Motor neuron (in vitro differentiated cells): ENCODE measurements around the gene STXBP5. TPM values are rescaled to one million over a fixed set of nuclear protein-coding genes. Genes with fewer than 3 reads are reported as not detected.
A peak's percentile ranks its signal among the peaks of the same experiment; 100 is the strongest.

ENCODE experiments used
- ATAC-seq, 8 experiments: fragments of 200-7000 bp; cut with Tn5 transposase; replicated peaks in 6 of 8; 2 replicates each; pipeline ENCODE4 v1.8.0; 2021; ENCODE audit warnings: mild to moderate bottlenecking in 8 of 8, moderate library complexity in 8 of 8
- H3K27ac ChIP-seq, 2 donors: fragments of 250-450 bp; sonication (Bioruptor Pico); 2 replicates each; pipeline ENCODE4 v1.9.0; 2021; ENCODE audit warnings: antibody characterized with exemption in 2 of 2, mild to moderate bottlenecking in 2 of 2, moderate library complexity in 1 of 2
- H3K4me1 ChIP-seq, 2 donors: fragments of 250-450 bp; sonication (Bioruptor Pico); replicated peaks in 1 of 2; 2 replicates each; pipeline ENCODE4 v1.6.1; 2021; ENCODE audit warnings: antibody characterized with exemption in 2 of 2, mild to moderate bottlenecking in 2 of 2, moderate library complexity in 1 of 2
- H3K4me3 ChIP-seq, 5 donors: fragments of 250-450 bp; sonication (Bioruptor Pico); 2 replicates each; pipeline ENCODE4 v1.9.0; 2021; ENCODE audit warnings: antibody characterized with exemption in 5 of 5, mild to moderate bottlenecking in 5 of 5, moderate library complexity in 4 of 5
- WGBS, 10 experiments: fragments of 450-650 bp; shearing (Covaris generic); methylation state at CpG; one replicate each; pipeline ENCODE4 v1.0.0; 2022; 5-methylcytosine and 5-hydroxymethylcytosine counted together
- in situ Hi-C, 9 experiments: fragments of 400-800 bp; cut with MboI; loops; one replicate each; pipeline ENCODE4 v1.15.0; 2021; ENCODE audit warnings: low sequenced_read_pairs in 9 of 9, low pct_unique_long_range_greater_than_20kb in 2 of 9; ENCODE audit not compliant: unreplicated experiment in 9 of 9
- total RNA-seq, 8 experiments: library from RNA; unstranded; fragments of 300-600 nt; gene quantifications; 2 replicates each; pipeline versions ENCODE4 v1.2.3 to v1.2.4, GENCODE V29; 2022

STXBP5 gene
- total RNA-seq, 8 experiments from 2014 or later, result 9.0 to 24.3 (median 14.1) TPM

- in situ Hi-C loops, result no loop called here
- Histone ChIP-seq H3K4me1 (no peaks in the 10 kb centered on the region), H3K4me3 (no peak overlapping the region), H3K27ac (no peak overlapping the region)
- ATAC-seq, result no peak
Observed at GRCh38 chr6:147274776-147275175, 70.6 kb downstream of the STXBP5 start.

DNA sequence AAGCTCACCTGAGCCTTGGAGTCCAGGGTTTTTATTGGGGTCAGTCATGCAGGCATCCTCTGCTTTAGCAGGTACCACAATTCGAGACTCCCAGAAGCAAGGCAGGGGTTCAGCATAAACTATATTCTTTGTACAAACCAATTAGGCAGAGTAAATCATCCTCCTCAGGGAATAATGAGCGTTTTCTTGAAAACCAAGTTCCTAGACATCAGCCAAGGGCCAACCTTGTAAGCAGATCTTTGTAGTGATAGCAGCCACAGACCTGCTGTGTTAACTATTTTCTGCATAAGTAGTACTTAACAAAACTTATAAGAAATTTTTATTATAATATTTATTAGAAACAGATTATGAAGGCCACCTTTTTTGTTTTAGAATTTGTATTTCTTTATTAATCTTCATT lies 74.7 kb downstream of the STXBP5 start:
- 59 to 100% (median 94%) methylated on average over 1 to 2 of the region's 2 CpGs; no CpG with 5 or more reads in 2 of the 10 experiments for WGBS, 10 experiments
- ATAC-seq, result no peak
- peaks cover 0 to 3% of the 10 kb centered on the region in 2 donors for H3K4me1 ChIP-seq
- H3K4me3 ChIP-seq, result no peak overlapping the region
- in situ Hi-C loops, result no loop called here
- H3K27ac ChIP-seq, result no peak overlapping the region

DNA sequence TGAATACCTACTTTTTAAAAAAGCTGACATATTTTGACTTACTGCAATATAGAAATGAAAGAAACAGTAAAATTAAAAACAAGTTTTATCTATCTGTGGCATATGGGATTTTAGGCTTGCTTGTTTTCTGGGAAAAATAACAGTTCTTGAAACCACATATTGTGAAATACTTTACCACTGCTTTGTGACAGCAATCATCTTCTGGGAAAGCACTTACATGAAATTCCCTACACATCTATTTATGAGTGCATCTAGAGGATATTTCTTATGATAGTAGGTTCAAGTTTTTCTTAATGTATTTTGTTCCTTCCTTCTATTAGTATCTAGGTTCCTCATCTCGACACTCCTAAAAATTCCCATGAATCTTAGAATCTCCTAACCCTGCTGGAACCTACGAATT lies 75.2 kb downstream of the STXBP5 start:
- WGBS, 10 experiments, result 75 to 100% (median 97%) methylated on average over 1 to 2 of the region's 2 CpGs
- in situ Hi-C loops, result no loop called here
- no peak for ATAC-seq
- H3K4me1 ChIP-seq, result peaks cover 0 to 3% of the 10 kb centered on the region in 2 donors
- no peak overlapping the region for H3K27ac ChIP-seq
- no peak overlapping the region for H3K4me3 ChIP-seq

DNA sequence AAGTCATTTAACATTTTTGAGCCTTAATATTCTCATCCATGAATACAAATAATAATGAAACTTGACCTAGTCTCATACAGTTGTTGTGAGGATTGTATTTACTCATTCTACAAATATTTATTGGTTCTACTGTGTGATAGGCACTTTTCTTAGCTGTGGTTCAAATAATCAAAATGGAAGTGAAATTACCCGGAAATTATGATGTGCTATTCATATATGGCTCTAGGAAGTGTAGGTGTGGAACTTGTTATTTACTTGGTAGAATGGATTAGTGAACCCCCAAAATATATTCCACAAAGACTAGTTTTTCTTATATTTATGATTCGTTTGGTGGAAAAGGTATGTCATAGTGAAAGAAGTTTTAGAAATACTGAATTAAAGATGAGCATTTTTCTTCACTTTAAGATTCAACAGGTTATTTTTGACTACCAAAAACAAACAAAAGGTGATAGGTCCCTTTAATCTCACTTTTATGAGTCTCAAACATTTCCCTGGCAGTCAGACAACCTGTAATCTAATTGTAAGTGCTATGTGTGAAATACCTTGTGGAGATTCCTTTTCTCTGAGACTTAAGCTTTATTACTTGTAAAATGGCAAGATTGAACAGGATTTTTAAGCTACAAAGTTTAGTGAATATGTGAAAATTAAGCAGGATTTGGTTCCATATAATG lies 77.8 kb downstream of the STXBP5 start:
- H3K4me1 ChIP-seq, result peaks cover 0 to 3% of the 10 kb centered on the region in 2 donors
- ATAC-seq, result no peak
- H3K27ac ChIP-seq, result no peak overlapping the region
- WGBS, 10 experiments, result 85 to 100% (median 98%) methylated on average over 1 to 2 of the region's 2 CpGs; no CpG with 5 or more reads in 2 of the 10 experiments
- H3K4me3 ChIP-seq, result no peak overlapping the region
- in situ Hi-C loops, result no loop called here

DNA sequence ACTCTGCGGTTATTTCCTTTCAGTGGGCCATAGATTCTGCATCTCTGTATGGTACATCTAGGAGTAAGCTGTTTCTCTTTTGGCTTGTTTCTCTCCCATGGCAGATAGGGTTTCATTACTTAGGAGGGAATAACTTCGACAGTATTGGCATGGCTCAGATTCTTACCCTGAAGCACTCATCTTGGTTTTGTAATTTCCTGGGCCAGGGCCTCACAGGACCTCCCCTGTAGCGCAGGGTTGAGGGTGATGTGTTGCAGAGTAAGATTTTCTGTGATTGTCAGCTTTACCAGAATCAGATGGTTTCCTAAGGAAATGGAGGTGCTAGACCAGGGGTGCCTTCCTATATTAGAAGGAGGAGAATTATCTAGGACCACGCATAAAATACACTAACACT lies 78.3 kb downstream of the STXBP5 start:
- Histone ChIP-seq H3K4me3 (no peak overlapping the region), H3K27ac (no peak overlapping the region), H3K4me1 (peaks cover 0 to 3% of the 10 kb centered on the region in 2 donors)
- no peak for ATAC-seq
- WGBS, 10 experiments, result 70 to 100% (median 100%) methylated on average over 1 to 4 of the region's 4 CpGs
- in situ Hi-C loops, result no loop called here

GRCh38 chr6:147283460-147283859 lies 79.2 kb downstream of the STXBP5 start:
- Histone ChIP-seq H3K4me3 (no peak overlapping the region), H3K4me1 (peaks cover 0 to 3% of the 10 kb centered on the region in 2 donors), H3K27ac (no peak overlapping the region)
- in situ Hi-C loops, result no loop called here
- 47 to 100% (median 71%) methylated on average over 1 to 4 of the region's 5 CpGs; no CpG with 5 or more reads in 1 of the 10 experiments for WGBS, 10 experiments
- ATAC-seq, result peak in 1 of 8 experiments; percentile 43

DNA sequence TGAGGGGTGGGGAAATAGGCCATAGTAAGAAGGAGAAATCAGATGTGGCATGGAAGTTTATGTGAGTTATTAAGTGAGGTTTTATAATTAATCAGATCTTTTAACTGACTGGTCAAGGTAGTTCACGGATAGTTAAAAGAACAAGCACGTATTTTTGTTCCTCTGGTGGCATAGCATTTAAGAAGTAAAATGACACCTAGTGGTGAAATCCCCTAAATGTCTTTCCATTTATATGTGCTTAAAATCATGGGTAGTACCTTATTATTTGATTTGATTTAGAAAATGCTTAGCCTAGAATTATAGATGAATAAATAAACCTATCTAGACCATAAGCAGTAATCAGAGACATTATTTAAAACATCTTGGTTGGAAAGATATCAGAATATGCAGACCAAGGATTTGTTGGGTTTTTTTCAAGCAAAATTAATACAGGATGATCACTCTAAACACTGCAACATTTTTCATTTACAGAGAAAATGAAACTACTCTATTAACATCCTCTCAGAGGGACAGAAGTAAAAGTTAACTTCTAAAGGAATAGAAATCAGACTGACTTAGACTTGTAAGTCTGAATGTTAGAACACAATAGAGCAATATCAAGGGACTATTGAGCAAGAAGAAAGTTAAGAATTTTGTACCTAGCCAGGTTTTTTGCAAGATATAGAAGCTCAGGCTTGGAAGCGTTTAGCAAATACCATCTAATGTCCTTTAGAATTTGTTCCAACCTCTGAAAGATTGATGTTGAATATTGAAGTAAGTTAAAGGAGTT lies 81.1 kb downstream of the STXBP5 start:
- peak in 2 of 8 experiments; percentile 24 to 42 for ATAC-seq
- 16 to 100% (median 76%) methylated on average over 1 to 3 of the region's 3 CpGs; no CpG with 5 or more reads in 1 of the 10 experiments for WGBS, 10 experiments
- H3K4me3 ChIP-seq, result no peak overlapping the region
- peaks cover 0 to 3% of the 10 kb centered on the region in 2 donors for H3K4me1 ChIP-seq
- no peak overlapping the region for H3K27ac ChIP-seq
- in situ Hi-C loops, result no loop called here

DNA sequence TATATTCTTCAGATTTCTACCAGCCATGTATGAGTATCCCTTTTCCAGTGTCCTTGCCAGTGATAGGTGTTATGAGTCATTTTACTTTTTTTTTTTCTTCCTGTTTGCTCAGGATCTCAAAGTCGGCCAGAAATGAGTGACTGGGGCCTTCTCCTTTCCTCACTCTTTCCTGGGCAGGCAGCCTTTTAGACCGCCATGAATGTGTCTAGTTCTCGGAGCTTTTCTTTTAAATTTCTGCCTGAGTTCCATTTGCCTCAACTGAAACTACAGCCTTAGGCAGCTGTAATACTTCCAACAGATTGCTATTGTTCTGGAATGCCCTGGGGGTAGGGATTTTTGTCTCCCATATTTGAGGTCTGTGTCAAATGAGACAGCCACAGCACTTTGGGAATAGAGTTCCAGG lies 83.7 kb downstream of the STXBP5 start:
- in situ Hi-C loops, result no loop called here
- ATAC-seq, result no peak
- whole genome bisulfite sequencing, 10 experiments, result 0 to 100% (median 90%) methylated on average over 1 to 3 of the region's 3 CpGs
- no peak overlapping the region for H3K27ac ChIP-seq
- no peak overlapping the region for H3K4me3 ChIP-seq
- H3K4me1 ChIP-seq, result peaks cover 0 to 3% of the 10 kb centered on the region in 2 donors

DNA sequence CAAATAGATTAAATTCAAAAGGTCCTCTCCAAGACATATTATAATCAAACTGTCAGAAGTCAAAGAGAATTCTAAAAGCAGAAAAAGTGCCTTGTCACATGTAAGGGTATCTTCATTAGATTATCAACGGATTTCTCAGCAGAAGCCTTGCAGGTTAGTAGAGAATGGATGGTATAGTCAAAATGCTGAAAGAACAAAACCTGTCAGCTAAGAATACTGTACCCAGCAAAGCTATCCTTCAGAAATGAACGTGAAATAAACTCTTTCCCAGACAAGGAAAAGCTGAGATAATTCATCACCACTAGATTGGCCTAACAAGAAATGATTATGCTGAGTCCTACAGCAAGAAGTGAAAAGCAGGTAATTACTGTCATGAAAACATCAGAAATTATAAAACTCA lies 92.9 kb downstream of the STXBP5 start:
- in situ Hi-C loops, result no loop called here
- no peaks in the 10 kb centered on the region for H3K4me1 ChIP-seq
- WGBS, 10 experiments, result 60 to 100% (median 100%) methylated on average over 1 to 2 of the region's 2 CpGs
- H3K27ac ChIP-seq, result no peak overlapping the region
- H3K4me3 ChIP-seq, result no peak overlapping the region
- ATAC-seq, result no peak

DNA sequence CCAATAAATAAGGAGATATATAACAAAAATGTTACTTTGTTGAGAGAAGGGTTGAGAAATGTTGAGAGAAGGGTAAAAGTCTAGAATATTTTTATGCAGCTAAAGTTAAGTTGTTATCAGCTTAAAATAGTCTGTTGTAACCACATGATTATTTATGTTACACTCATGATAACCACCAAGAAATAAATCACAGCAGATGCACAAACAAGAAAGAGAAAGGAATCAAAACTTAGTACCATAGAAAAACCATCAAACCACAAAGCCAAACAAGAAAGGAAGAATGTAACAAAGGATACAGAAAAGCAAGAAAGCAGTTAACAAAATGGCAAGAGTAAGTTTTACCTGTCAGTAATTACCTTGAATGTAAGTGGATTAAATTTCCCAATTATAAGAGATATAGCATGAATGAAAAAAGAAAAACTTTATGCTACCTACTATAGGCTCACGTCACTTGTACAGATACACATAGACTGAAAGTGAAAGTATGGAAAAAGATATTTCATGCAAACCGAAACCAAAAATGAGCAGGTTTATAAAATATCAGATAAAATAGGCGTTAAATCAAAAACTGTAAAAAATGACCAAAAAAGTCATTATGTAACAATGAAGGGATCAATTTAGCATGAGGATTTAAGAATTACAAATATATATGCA lies 93.6 kb downstream of the STXBP5 start:
- in situ Hi-C loops, result no loop called here
- Histone ChIP-seq H3K27ac (no peak overlapping the region), H3K4me3 (no peak overlapping the region), H3K4me1 (no peaks in the 10 kb centered on the region)
- 93 to 100% (median 97%) methylated on average over 3 of the region's 3 CpGs; no CpG with 5 or more reads in 1 of the 10 experiments for WGBS, 10 experiments
- no peak for ATAC-seq

DNA sequence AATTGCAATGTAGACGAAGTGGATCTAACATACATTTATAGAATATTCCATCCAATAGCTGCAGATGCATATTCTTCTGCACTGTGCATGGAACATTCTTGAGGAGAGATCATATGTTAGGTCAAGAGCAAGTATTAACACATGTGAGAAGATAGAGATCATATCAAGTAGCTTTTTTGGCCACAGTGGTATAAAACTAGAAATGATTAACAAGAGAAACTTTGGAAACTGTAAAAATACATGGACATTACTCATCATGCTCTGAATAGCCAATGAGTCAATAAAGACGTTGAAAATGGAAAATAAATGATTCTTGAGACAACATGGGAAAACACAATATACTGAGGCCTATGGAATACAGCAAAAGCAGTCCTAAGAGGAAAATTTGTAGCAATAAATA lies 94.2 kb downstream of the STXBP5 start:
- WGBS, 10 experiments, result 20 to 100% (median 94%) methylated on average over 1 to 2 of the region's 2 CpGs
- H3K27ac ChIP-seq, result no peak overlapping the region
- H3K4me1 ChIP-seq, result no peaks in the 10 kb centered on the region
- no peak overlapping the region for H3K4me3 ChIP-seq
- in situ Hi-C loops, result no loop called here
- no peak for ATAC-seq

DNA sequence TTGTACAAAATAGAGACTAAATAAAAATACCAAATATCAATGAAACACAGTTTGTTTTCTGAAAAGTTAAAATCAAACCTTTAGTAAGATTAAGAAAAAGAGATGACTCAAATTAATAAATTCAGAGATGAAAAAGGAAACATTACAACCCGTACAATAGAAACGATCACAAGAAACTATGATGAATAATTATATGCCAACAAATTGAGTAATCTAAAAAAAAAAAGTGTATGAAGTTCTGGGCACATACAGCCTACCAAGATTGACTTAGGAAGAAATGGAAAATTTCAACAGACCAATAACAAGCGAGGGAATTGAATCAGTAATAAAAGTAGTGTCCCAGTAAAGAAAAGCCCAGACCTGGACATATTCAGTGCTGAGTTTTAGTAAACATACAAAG lies 94.8 kb downstream of the STXBP5 start:
- no peak overlapping the region for H3K27ac ChIP-seq
- in situ Hi-C loops, result no loop called here
- ATAC-seq, result no peak
- WGBS, 10 experiments, result 90 to 100% (median 96%) methylated on average over 3 of the region's 3 CpGs
- no peak overlapping the region for H3K4me3 ChIP-seq
- no peaks in the 10 kb centered on the region for H3K4me1 ChIP-seq

- WGBS, 10 experiments, result 80 to 100% (median 100%) methylated on average over 1 of the region's 1 CpG; no CpG with 5 or more reads in 1 of the 10 experiments
- no peak overlapping the region for H3K27ac ChIP-seq
- in situ Hi-C loops, result no loop called here
- no peak overlapping the region for H3K4me3 ChIP-seq
- H3K4me1 ChIP-seq, result no peaks in the 10 kb centered on the region
- ATAC-seq, result no peak
Observed at GRCh38 chr6:147301070-147301469, 96.9 kb downstream of the STXBP5 start.
